CD14-positive monocyte (primary cell): ENCODE results near the gene GSTA5. TPM values are rescaled to one million over a fixed set of nuclear protein-coding genes. Genes with fewer than 3 reads are reported as not detected.
"Not testable (repeated sequence)": the region's sequence is repeated elsewhere in the genome, so short reads cannot be mapped to it uniquely, and the experiment has no call there.

Source experiments
- DNase-seq, 3 donors: peaks; one replicate each; pipeline ENCODE4 v3.0.0-alpha.2; 2011 to 2022
- H2AFZ ChIP-seq: 2 replicates; pipeline ENCODE4 v1.6.0; 2012; ENCODE audit warnings: mild to moderate bottlenecking, low read depth, low read length, inconsistent platforms; ENCODE audit not compliant: insufficient read depth, poor library complexity, severe bottlenecking
- H3K27ac ChIP-seq, 2 donors: 1 replicate in 1 of 2; 2 replicates in 1 of 2; pipeline ENCODE4 v1.5.1; 2012 to 2013; ENCODE audit warnings: low read length in 2 of 2, control low read depth in 1 of 2, inconsistent platforms in 1 of 2, low read depth in 1 of 2, mild to moderate bottlenecking in 1 of 2
- H3K27me3 ChIP-seq, 2 donors: one replicate each; pipeline versions ENCODE4 v1.6.0 to v1.6.1; 2011 to 2013; ENCODE audit warnings: low read length in 2 of 2; ENCODE audit not compliant: control insufficient read depth in 2 of 2, insufficient read depth in 2 of 2
- H3K36me3 ChIP-seq, 2 donors: replicated peaks in 1 of 2; 1 replicate in 1 of 2; 2 replicates in 1 of 2; pipeline versions ENCODE4 v1.5.1 to v1.6.1; 2012 to 2013; ENCODE audit warnings: low read length in 2 of 2, control low read depth in 1 of 2, inconsistent platforms in 1 of 2, mild to moderate bottlenecking in 1 of 2; ENCODE audit not compliant: insufficient read depth in 2 of 2, control insufficient read depth in 1 of 2
- H3K4me1 ChIP-seq, 2 donors: 1 replicate in 1 of 2; 2 replicates in 1 of 2; pipeline versions ENCODE4 v1.5.1 to v1.6.1; 2012 to 2013; ENCODE audit warnings: low read length in 2 of 2, control low read depth in 1 of 2, inconsistent platforms in 1 of 2, mild to moderate bottlenecking in 1 of 2, moderate library complexity in 1 of 2; ENCODE audit not compliant: insufficient read depth in 2 of 2, control insufficient read depth in 1 of 2
- H3K4me2 ChIP-seq: replicated peaks from 2 replicates; pipeline ENCODE3; 2012; ENCODE audit warnings: low read length, moderate library complexity, mild to moderate bottlenecking; ENCODE audit not compliant: poor library complexity, severe bottlenecking; ENCODE audit errors: extremely low read depth
- H3K4me3 ChIP-seq, 3 experiments: fragments of 200-600 bp in 1 of 3; sonication (generic) in 1 of 3; replicated peaks in 1 of 3; 1 replicate in 2 of 3; 2 replicates in 1 of 3; pipeline ENCODE4 v1.5.1; 2011 to 2013; ENCODE audit warnings: low read length in 3 of 3, mild to moderate bottlenecking in 3 of 3, control low read depth in 2 of 3, low read depth in 2 of 3, inconsistent platforms in 1 of 3, moderate library complexity in 1 of 3
- H3K79me2 ChIP-seq: 2 replicates; pipeline ENCODE4 v1.6.0; 2012; ENCODE audit warnings: mild to moderate bottlenecking, control low read depth, inconsistent platforms, low read length, moderate library complexity; ENCODE audit not compliant: insufficient read depth
- H3K9ac ChIP-seq: 2 replicates; pipeline ENCODE4 v1.6.0; 2017; ENCODE audit warnings: low read length, mild to moderate bottlenecking; ENCODE audit not compliant: insufficient read depth, poor library complexity, severe bottlenecking
- H3K9me3 ChIP-seq, 2 donors: replicated peaks in 1 of 2; 1 replicate in 1 of 2; 2 replicates in 1 of 2; pipeline versions ENCODE4 v1.5.1 to v1.6.1; 2012 to 2013; ENCODE audit warnings: low read length in 2 of 2, control low read depth in 1 of 2; ENCODE audit not compliant: control insufficient read depth in 1 of 2, insufficient read depth in 1 of 2
- H4K20me1 ChIP-seq: 2 replicates; pipeline ENCODE4 v1.6.0; 2012; ENCODE audit warnings: mild to moderate bottlenecking, low read length, control low read depth, moderate library complexity; ENCODE audit not compliant: insufficient read depth
- H3K27ac Mint-ChIP-seq, 7 donors: one replicate each; pipeline ENCODE4 v1.8.0; 2020; ENCODE audit warnings: mild to moderate bottlenecking in 7 of 7, mixed read lengths in 7 of 7, moderate library complexity in 6 of 7, inconsistent platforms in 2 of 7
- H3K27me3 Mint-ChIP-seq, 3 donors: one replicate each; pipeline ENCODE4 v1.8.0; 2021 to 2022; ENCODE audit warnings: low read depth in 3 of 3, mild to moderate bottlenecking in 3 of 3, mixed read lengths in 3 of 3, moderate library complexity in 3 of 3, inconsistent platforms in 1 of 3
- H3K36me3 Mint-ChIP-seq, 2 donors: one replicate each; pipeline ENCODE4 v1.8.0; 2020; ENCODE audit warnings: mixed read lengths in 2 of 2, inconsistent platforms in 1 of 2, mild to moderate bottlenecking in 1 of 2
- H3K4me1 Mint-ChIP-seq: one replicate; pipeline ENCODE4 v1.8.0; 2020; ENCODE audit warnings: mild to moderate bottlenecking, mixed read lengths
- H3K4me3 Mint-ChIP-seq, 2 donors: one replicate each; pipeline ENCODE4 v1.8.0; 2020; ENCODE audit warnings: mild to moderate bottlenecking in 2 of 2, mixed read lengths in 2 of 2, moderate library complexity in 1 of 2
- H3K9me3 Mint-ChIP-seq, 7 donors: one replicate each; pipeline ENCODE4 v1.8.0; 2020 to 2022; ENCODE audit warnings: mixed read lengths in 7 of 7, mild to moderate bottlenecking in 6 of 7, moderate library complexity in 6 of 7, inconsistent platforms in 2 of 7
- WGBS: methylation state at CpG from one replicate; pipeline ENCODE4 v1.1.5; 2013; ENCODE audit warnings: missing lambda C conversion rate; ENCODE audit not compliant: insufficient coverage; 5-methylcytosine and 5-hydroxymethylcytosine counted together
- intact Hi-C, 2 donors: fragments of 100-400 bp; cut with micrococcal nuclease; formaldehyde crosslinking; loops; one replicate each; pipeline versions ENCODE4 v1.15.0 to v1.15.1; 2023
- polyA plus RNA-seq, 3 donors: library from polyadenylated mRNA; depleted of rRNA in 1 of 3; unstranded in 2 of 3; stranded (reverse) in 1 of 3; fragments of 300-500 nt in 2 of 3; fragments of >200 nt in 1 of 3; fragmentation: Illumina TruSeq in 2 of 3; gene quantifications; 1 replicate in 2 of 3; 2 replicates in 1 of 3; pipeline ENCODE4 v1.2.3, GENCODE V29; 2012 to 2021
- TF ChIP-seq, protein P1 (sequence below): fragments of 200-600 bp; IDR thresholded peaks from one replicate; pipeline ENCODE4 v1.8.0; 2022; ENCODE audit warnings: antibody characterized with exemption, mild to moderate bottlenecking

Gene GSTA5
- polyA plus RNA-seq, 3 donors: not detected

DNA sequence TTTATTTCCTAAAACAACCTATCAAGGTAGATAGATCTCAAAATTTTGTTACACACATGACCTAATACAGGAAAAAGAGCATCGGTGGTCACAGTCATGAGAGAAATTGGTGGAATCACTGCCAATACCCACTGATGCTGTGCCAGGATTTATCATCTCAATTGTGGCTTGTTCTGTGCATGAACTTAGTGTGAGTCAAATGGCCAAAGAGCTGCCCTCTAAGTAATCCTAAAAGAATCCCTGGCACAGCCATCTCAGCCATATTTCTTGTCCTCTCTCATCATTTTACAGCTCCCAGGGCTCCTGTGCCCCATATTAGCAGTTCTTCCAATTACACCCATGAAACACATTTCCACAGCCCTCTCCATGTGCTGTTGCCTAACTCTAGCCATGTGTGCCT, 6.1 kb downstream of the GSTA5 start:
- Histone ChIP-seq H3K36me3 (no peaks in the 10 kb centered on the region), H3K4me2 (no peak overlapping the region), H3K4me3 (no peak overlapping the region), H3K4me1 (no peaks in the 10 kb centered on the region), H3K9ac (no peak overlapping the region), H3K27me3 (no peaks in the 10 kb centered on the region), H4K20me1 (no peaks in the 10 kb centered on the region), H3K27ac (no peak overlapping the region), H2AFZ (no peak overlapping the region), H3K9me3 (no peaks in the 10 kb centered on the region), H3K79me2 (no peaks in the 10 kb centered on the region)
- no peak overlapping the region for H3K4me3 Mint-ChIP-seq
- TF ChIP-seq, protein P1, sequence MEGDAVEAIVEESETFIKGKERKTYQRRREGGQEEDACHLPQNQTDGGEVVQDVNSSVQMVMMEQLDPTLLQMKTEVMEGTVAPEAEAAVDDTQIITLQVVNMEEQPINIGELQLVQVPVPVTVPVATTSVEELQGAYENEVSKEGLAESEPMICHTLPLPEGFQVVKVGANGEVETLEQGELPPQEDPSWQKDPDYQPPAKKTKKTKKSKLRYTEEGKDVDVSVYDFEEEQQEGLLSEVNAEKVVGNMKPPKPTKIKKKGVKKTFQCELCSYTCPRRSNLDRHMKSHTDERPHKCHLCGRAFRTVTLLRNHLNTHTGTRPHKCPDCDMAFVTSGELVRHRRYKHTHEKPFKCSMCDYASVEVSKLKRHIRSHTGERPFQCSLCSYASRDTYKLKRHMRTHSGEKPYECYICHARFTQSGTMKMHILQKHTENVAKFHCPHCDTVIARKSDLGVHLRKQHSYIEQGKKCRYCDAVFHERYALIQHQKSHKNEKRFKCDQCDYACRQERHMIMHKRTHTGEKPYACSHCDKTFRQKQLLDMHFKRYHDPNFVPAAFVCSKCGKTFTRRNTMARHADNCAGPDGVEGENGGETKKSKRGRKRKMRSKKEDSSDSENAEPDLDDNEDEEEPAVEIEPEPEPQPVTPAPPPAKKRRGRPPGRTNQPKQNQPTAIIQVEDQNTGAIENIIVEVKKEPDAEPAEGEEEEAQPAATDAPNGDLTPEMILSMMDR: no peak
- H3K9me3 Mint-ChIP-seq: peaks cover 0 to 8% (median 0%) of the 10 kb centered on the region in 7 donors
- no CpG with 5 or more reads among the region's 1 CpG for WGBS
- H3K27ac Mint-ChIP-seq: peak overlapping the region in 1 of 7 donors; percentile 34
- no peaks in the 10 kb centered on the region for H3K36me3 Mint-ChIP-seq
- intact Hi-C loops: no loop called here
- H3K4me1 Mint-ChIP-seq: no peaks in the 10 kb centered on the region
- peaks cover 7 to 12% (median 10%) of the 10 kb centered on the region in 3 donors for H3K27me3 Mint-ChIP-seq
- no peak for DNase-seq

DNA sequence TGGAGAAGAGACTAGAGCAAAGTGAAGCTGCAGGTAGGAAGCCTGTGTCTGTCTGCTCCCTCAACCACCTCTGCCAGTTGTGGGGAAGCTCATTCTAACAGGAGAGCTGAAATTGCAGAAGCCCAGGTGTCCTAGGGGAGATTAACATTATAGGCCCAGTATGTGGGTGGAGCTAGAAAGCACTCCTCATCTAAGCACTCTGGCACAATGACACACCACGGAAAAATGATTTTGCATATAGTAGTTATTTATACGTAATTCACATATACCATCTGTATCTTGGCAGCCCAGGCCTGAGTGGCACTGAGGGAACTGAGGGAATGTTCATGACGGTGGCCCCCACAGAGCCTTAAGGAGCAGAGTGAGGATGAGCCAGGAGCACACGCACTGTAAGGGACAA, 9.7 kb downstream of the GSTA5 start:
- H3K9ac ChIP-seq, H3K4me3 ChIP-seq, H3K36me3 ChIP-seq, H4K20me1 ChIP-seq, H3K27ac ChIP-seq, H3K4me2 ChIP-seq, DNase-seq, intact Hi-C loops, H3K27ac Mint-ChIP-seq, H3K27me3 Mint-ChIP-seq, H3K36me3 Mint-ChIP-seq, H2AFZ ChIP-seq, H3K27me3 ChIP-seq, H3K79me2 ChIP-seq, H3K9me3 Mint-ChIP-seq, H3K4me1 ChIP-seq, H3K4me3 Mint-ChIP-seq, H3K4me1 Mint-ChIP-seq, H3K9me3 ChIP-seq: not testable (repeated sequence)
- no CpG with 5 or more reads among the region's 4 CpGs for WGBS
